Tibial nerve (tissue), 3 donors: ENCODE measurements around the gene UMOD.

Source experiments
- POLR2A ChIP-seq, 2 donors: fragments of 450-650 bp; IDR thresholded peaks; one replicate each; pipeline ENCODE4 v1.6.1; 2017; ENCODE audit warnings: antibody characterized with exemption in 2 of 2, mild to moderate bottlenecking in 2 of 2, moderate library complexity in 2 of 2
- TF ChIP-seq, protein P1 (sequence below), 5 experiments: fragments of 200-600 bp in 3 of 5; fragments of 450-650 bp in 2 of 5; sonication (generic) in 3 of 5; IDR thresholded peaks; one replicate each; pipeline ENCODE4 v1.5.1; 2016 to 2019; ENCODE audit warnings: antibody characterized with exemption in 5 of 5, mild to moderate bottlenecking in 3 of 5, moderate library complexity in 2 of 5

DNA sequence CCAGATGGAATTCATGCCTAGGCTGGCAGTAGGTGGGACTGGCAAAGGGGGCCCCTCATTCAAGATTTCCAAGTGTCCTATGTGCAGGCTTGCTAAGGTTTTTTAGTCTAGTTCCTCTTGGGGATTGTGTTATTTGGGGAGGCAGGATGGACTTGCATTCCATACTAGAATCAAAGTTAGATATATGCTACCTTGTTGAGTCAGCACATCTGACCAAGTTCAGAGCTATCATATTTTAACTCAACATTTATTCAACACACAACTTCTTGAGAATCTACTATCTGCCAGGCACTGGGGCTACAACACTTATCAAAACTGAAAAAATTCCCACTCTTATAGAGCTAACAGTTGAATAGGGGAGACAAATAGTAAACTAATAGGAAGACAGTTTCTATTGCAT lies 31.9 kb downstream of the UMOD start:
- TF ChIP-seq, protein P1, sequence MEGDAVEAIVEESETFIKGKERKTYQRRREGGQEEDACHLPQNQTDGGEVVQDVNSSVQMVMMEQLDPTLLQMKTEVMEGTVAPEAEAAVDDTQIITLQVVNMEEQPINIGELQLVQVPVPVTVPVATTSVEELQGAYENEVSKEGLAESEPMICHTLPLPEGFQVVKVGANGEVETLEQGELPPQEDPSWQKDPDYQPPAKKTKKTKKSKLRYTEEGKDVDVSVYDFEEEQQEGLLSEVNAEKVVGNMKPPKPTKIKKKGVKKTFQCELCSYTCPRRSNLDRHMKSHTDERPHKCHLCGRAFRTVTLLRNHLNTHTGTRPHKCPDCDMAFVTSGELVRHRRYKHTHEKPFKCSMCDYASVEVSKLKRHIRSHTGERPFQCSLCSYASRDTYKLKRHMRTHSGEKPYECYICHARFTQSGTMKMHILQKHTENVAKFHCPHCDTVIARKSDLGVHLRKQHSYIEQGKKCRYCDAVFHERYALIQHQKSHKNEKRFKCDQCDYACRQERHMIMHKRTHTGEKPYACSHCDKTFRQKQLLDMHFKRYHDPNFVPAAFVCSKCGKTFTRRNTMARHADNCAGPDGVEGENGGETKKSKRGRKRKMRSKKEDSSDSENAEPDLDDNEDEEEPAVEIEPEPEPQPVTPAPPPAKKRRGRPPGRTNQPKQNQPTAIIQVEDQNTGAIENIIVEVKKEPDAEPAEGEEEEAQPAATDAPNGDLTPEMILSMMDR (IDR thresholded peaks at IDR 0.05): no peak
- no peak for TF ChIP-seq POLR2A (IDR thresholded peaks at IDR 0.05)
